ENCODE results near the gene ELF2.
"Not testable (repeated sequence)": the region's sequence is repeated elsewhere in the genome, so short reads cannot be mapped to it uniquely, and the experiment has no call there.

The ELF2 gene

DNA sequence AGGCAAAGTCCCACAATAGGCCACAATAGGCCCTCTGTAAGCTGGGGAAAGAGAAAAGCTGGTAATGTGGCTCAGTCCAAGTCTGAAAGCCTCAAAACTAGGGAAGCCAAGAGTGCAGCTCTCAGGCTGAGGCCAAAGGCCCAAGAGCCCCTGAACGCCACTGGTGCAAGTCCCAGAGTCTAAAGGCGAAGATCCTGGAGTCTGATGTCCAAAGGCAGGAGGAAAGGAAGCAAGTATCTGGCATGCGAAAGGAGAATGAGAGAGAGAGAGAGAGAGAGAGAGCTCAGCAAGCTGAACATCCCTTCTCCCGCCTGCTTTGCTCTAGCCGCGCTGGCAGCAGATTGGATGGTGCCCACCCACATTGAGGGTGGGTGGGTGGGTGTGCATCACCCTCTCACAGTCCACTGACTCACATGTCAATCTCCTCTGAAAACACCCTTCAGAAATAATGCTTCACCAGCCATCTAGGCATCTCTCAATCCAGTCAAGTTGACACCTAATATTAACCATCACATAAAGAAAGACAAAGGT is 30.9 kb upstream of the ELF2 start:
- Mint-ChIP-seq H3K9me3 (no peaks in the 10 kb centered on the region), H3K27me3 (ENCODE audit: low read depth) (no peaks in the 10 kb centered on the region), H3K27ac (no peak overlapping the region), H3K4me3 (no peak overlapping the region), H3K36me3 (ENCODE audit: low read depth) (no peaks in the 10 kb centered on the region), H3K4me1 (no peaks in the 10 kb centered on the region)
- no peak for TF ChIP-seq CTCF (IDR thresholded peaks at IDR 0.05; ENCODE audit: unreplicated experiment in 3 of 3)

GRCh38 chr4:139207247-139207646 is 30.2 kb upstream of the ELF2 start:
- Mint-ChIP-seq H3K27ac (no peak overlapping the region), H3K4me3 (no peak overlapping the region), H3K4me1 (no peaks in the 10 kb centered on the region), H3K9me3 (no peaks in the 10 kb centered on the region), H3K27me3 (ENCODE audit: low read depth) (no peaks in the 10 kb centered on the region), H3K36me3 (ENCODE audit: low read depth) (no peaks in the 10 kb centered on the region)
- no peak for TF ChIP-seq CTCF (IDR thresholded peaks at IDR 0.05; ENCODE audit: unreplicated experiment in 3 of 3)

DNA sequence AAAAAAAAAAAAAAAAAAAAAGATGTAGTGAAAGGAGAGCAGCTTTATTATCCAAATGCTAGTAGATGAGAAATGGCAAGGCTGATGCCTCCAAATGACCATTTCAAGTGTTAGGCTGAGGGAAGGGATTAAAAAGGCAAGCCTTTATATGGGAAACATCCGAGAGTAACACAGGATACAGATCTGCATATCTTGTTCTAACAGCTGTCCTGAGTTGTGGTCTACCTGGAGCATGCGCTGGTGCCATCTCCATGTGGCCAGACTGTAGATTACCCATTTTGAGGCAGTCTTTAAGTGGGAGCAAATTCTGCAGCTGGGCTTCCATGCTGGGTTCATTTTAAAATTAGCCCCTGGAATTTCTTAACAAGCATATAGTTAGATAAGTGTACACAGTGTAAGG is 26.0 kb upstream of the ELF2 start:
- no peaks in the 10 kb centered on the region for H3K36me3 Mint-ChIP-seq (ENCODE audit: low read depth)
- H3K27me3 Mint-ChIP-seq (ENCODE audit: low read depth) = no peaks in the 10 kb centered on the region
- H3K27ac Mint-ChIP-seq = no peak overlapping the region
- no peaks in the 10 kb centered on the region for H3K4me1 Mint-ChIP-seq
- no peaks in the 10 kb centered on the region for H3K9me3 Mint-ChIP-seq
- no peak for TF ChIP-seq CTCF (IDR thresholded peaks at IDR 0.05; ENCODE audit: unreplicated experiment in 3 of 3)
- no peak overlapping the region for H3K4me3 Mint-ChIP-seq

DNA sequence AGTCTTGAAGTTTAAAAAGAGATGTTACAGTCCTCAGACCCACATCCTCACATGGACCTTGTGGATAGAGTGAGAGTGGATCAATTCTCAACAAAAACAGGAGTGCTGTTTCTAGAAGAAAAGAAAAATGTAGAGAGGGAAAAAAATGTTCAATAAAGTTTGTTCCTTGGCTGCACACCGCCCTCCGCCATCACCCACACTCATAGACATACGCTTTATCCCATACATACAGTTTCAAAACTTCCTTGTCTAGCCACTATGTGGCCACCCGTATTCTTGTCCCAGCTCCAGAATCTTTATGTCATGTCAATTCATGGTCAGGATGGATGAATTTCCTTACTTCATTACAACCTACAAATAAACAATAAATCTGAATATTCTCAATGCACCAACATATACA is 23.5 kb upstream of the ELF2 start:
- H3K27ac Mint-ChIP-seq = no peak overlapping the region
- no peaks in the 10 kb centered on the region for H3K4me1 Mint-ChIP-seq
- H3K9me3 Mint-ChIP-seq = peaks cover 5% of the 10 kb centered on the region
- no peak overlapping the region for H3K4me3 Mint-ChIP-seq
- H3K36me3 Mint-ChIP-seq (ENCODE audit: low read depth) = no peaks in the 10 kb centered on the region
- no peak for TF ChIP-seq CTCF (IDR thresholded peaks at IDR 0.05; ENCODE audit: unreplicated experiment in 3 of 3)
- no peaks in the 10 kb centered on the region for H3K27me3 Mint-ChIP-seq (ENCODE audit: low read depth)

GRCh38 chr4:139200102-139200501 is 23.1 kb upstream of the ELF2 start:
- no peaks in the 10 kb centered on the region for H3K4me1 Mint-ChIP-seq
- no peak for TF ChIP-seq CTCF (IDR thresholded peaks at IDR 0.05; ENCODE audit: unreplicated experiment in 3 of 3)

GRCh38 chr4:139197214-139197613 is 20.2 kb upstream of the ELF2 start:
- H3K27me3 Mint-ChIP-seq (ENCODE audit: low read depth); H3K9me3 Mint-ChIP-seq; H3K27ac Mint-ChIP-seq; H3K4me1 Mint-ChIP-seq; H3K36me3 Mint-ChIP-seq (ENCODE audit: low read depth); H3K4me3 Mint-ChIP-seq: not testable (repeated sequence)

More at GRCh38 chr4:139200102-139200501, 23.1 kb upstream of the ELF2 start:
- Mint-ChIP-seq H3K4me3 (no peak overlapping the region), H3K9me3 (peaks cover 5% of the 10 kb centered on the region), H3K27ac (no peak overlapping the region), H3K36me3 (ENCODE audit: low read depth) (no peaks in the 10 kb centered on the region), H3K27me3 (ENCODE audit: low read depth) (no peaks in the 10 kb centered on the region)
